HUDEP-2 (cell line): ENCODE results near the gene MRPL41.
"Not testable (repeated sequence)": the region's sequence is repeated elsewhere in the genome, so short reads cannot be mapped to it uniquely, and the experiment has no call there.

Experiments
- DNase-seq, 76 experiments: peaks; one replicate each; lab custom pipeline; 2025; ENCODE audit not compliant: unreplicated experiment in 76 of 76; lab: John Stamatoyannopoulos, UW

MRPL41 gene

GRCh38 chr9:137521405-137521985, 30.2 kb upstream of the MRPL41 start:
- no peak for DNase-seq

DNA sequence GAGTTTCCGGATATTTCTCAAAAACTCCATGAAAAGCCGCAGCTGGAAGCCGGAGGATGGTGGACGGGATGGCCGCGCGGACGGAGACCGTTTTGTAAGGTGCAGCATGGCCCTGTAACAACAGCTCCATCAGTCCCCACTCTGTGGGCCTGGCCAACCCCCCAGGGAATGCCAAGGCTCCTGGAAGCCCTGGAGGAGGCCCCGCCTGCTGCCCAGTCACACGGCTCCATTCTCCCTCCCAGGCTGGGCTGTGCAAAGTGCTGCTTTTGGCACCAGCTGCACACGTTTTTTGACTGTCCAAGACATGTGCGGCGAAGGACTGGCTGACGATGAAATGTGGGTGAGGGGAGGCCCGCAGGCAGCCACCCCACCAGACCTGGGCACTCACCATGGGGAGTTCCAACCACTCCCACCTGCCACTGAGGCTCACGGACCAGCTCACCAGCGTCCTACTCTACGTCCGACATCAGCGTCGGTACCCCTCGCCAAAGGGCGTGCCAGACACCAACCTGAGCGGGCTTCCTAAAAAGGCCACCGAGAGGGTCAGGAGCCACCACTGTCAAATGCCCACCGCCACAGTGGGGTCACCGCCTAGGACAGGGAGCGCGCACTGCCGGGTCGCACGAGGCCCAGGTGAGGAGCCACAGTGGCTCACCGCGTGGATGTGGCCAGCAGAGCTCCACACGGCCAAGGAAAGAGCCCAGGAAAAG, 28.8 kb upstream of the MRPL41 start:
- DNase-seq, result no peak

- DNase-seq, result no peak
Measured at GRCh38 chr9:137524161-137524980, 27.3 kb upstream of the MRPL41 start.

- DNase-seq, result no peak
Measured at GRCh38 chr9:137524981-137525317, 26.7 kb upstream of the MRPL41 start.

DNA sequence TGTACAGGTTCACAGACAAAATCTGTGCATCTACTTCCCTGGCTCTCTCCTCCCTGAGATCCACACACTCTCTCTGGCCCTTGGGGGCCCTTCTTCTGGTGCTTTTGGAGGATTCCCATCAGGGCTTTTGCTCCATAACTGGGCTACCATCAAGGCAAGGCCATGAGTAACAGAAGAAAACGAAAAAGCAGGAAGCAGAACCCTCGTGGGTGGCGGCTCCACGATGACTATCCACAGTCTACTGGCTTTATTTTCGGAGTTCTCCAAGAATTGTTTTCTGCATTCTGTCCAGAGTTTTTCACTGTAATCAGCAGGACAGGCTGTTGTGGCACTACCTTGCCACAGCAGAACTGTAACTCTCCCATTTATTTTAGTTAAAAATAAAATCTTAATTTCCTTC, 21.3 kb upstream of the MRPL41 start:
- no peak for DNase-seq

GRCh38 chr9:137531099-137531765, 20.4 kb upstream of the MRPL41 start:
- no peak for DNase-seq

DNA sequence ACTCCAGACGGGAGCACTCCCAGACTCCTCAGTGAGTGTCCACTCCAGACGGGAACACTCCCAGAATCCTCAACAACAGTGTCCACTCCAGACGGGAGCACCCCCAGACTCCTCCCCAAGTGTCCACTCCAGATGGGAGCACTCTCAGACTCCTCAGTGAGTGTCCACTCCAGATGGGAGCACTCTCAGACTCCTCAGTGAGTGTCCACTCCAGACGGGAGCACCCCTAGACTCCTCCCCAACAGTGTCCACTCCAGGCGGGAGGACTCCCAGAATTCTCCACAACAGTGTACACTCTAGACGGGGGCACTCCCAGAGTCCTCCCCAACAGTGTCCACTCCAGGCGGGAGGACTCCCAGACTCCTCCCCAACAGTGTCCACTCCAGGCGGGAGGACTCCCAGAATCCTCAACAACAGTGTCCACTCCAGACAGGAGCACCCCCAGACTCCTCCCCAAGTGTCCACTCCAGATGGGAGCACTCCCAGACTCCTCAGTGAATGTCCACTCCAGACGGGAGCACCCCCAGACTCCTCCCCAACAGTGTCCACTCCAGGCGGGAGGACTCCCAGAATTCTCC, 18.7 kb upstream of the MRPL41 start:
- not testable (repeated sequence) for DNase-seq

- DNase-seq, result peak in 54 of 76 experiments; percentile 7 to 77 (median 36)
Measured at GRCh38 chr9:137534256-137535119, 17.2 kb upstream of the MRPL41 start.

DNA sequence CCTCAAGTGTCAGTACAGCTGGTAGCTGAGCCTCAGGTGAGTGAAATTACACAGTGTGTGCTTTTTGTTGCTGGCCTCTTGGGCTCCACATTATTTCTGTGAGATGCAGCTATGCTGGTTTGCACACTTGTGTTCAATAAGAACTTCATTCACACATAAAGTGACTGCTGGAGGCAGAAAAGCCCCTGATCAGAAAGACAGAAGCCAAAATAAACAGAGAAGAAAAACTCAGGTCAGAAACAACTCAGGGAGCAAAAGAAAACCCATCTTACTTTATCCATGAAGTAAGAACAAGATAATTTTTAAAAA, 16.6 kb upstream of the MRPL41 start:
- DNase-seq, result no peak

- not testable (repeated sequence) for DNase-seq
Measured at GRCh38 chr9:137536594-137537131, 15.0 kb upstream of the MRPL41 start.

DNA sequence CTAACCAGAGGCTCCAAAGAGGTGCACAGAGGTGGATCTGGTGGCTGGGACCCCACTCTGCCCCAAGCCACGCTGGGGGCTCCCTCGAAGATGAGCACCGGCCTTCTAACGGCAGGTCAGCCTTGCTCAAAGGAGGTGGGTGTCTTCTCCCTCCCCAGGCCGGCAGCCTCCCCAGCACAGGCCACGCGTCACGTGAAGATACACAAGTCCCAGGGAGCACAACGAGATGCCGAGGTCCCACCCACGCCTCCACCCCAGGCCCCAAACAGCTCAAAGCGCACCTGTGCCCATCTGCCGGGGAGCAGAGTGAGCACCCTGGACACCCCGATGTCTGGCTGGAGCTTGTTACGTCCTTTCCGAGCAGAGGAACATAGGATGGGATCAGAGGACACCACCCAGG, 13.6 kb upstream of the MRPL41 start:
- no peak for DNase-seq

GRCh38 chr9:137540536-137540935, 11.1 kb upstream of the MRPL41 start:
- DNase-seq, result no peak

DNA sequence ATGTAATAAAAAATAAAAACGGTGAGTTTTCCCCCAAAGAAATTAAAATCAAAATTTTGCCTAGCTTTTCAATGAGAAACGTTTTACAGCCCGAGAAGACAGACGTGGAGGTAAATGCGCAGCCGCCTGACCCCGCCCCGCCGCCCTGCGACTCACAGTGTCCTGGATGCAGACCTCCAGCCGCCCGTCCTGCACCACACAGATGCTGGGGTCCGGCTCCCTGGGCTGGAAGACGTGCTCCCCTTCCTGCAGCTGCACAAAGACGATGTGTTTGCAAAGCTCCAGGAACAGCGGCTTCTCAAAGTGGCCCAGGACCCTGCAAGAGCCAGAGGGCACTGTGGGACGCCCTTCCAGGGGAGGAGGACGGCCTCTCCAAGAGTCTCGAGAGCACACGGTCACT, 9.2 kb upstream of the MRPL41 start:
- no peak for DNase-seq

DNA sequence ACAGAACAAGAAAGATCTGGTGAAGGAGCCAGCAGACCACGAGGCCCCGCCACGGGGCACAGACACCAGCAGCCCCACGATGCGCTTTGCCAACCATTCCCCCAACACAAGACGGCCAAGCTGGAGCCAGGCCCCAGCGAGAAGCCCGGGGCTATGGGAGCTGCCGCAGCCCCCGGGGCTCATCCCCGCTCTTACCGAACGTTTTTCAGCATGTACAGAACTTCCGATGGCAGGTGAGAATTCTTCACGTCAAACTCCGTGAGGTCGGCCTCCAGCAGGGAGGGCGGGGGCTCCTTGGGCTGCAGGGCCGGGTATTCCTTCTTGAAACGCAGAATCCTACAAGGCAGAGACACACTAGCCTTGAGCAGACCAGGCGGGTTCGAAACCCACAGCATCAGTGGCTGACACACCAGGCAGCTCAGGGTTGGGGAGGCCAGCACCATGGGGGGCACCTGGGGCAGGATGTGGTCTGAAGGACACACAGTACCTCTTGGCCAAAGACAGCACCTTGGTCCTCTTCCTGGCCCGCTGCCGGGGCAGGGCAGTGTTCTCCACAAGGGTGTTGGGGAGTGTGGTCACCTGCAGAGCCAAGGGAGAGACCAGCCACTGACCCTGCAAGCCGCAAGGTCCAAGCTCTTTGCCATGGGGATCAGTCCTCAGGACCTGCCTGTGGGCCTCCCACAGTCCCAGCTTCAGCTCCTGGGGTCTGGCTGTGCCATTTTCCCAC, 8.3 kb upstream of the MRPL41 start:
- DNase-seq, result no peak

DNA sequence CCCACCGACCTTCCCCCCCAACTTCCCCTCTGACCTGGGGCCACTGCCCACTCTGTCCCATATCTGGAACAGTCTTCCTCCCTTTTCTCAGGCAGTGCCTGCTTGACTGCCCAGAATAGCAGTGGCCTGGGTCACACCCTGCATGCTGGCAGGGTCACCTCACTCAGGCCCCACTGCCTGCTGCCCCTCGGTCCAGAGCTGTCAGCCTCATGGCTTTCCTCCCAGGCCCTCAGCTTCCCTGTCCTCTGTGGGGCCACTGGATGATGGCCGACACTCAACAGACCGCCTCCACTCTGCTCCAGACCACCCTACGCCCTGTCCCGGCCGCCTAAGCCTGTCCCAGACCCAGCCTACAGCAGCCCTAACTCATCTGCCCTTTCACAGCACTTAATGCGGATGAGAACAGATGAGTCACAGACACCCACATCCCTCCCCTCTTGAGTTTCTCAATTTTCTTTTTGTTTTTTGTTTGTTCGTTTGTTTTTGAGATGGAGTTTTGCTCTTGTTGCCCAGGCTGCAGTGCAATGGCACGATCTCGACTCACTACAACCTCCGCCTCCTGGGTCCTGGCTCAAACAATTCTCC, 7.4 kb upstream of the MRPL41 start:
- DNase-seq, result no peak

GRCh38 chr9:137545123-137545522, 6.6 kb upstream of the MRPL41 start:
- no peak for DNase-seq

- DNase-seq, result no peak
Measured at GRCh38 chr9:137547687-137548543, 3.8 kb upstream of the MRPL41 start.

DNA sequence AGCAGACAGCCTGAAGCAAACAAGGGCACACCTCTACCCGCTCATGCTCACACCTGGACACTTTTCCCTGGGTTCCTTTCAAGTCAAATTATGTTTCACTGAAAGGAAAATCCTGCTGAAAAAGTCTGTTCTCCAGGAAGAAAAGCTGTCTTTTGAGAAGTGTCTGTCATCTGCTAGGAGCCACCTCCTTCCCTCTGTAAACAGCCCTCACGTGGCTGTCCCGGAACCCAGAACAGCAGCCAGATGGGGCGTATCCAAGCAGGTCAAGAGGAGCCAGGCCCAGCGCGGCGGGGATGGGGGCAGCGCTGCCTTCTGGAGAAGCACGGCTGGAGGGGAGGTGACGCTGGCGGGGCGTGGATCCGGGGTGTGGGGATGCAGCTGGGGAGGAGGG, 1.5 kb upstream of the MRPL41 start, which contains the start of gene PNPLA7:
Gene PNPLA7, minus strand, starts transcription at position 172 of the 391 bp plus-strand sequence. CDS start 205 bp downstream, outside the sequence.
- DNase-seq, result peak in 73 of 76 experiments; percentile 11 to 90 (median 75)
